H9 (cell line): ENCODE measurements around the gene FBXL14. TPM values are rescaled to one million over a fixed set of nuclear protein-coding genes. Genes with fewer than 3 reads are reported as not detected.
A peak's percentile ranks its signal among the peaks of the same experiment; 100 is the strongest.

Source experiments
- DNase-seq: peaks from one replicate; pipeline ENCODE4 v3.0.0-alpha.2; 2017
- H2AFZ ChIP-seq: one replicate; pipeline ENCODE4 v1.6.1; 2013; ENCODE audit warnings: mild to moderate bottlenecking, low read length, control low read depth, moderate library complexity
- H2AK5ac ChIP-seq: 2 replicates; pipeline ENCODE4 v1.6.1; 2013; ENCODE audit warnings: low read length, control low read depth, mixed read lengths; ENCODE audit not compliant: insufficient read length
- H2BK120ac ChIP-seq: one replicate; pipeline ENCODE4 v1.6.1; 2013; ENCODE audit warnings: low read depth, mild to moderate bottlenecking, low read length, control low read depth, inconsistent platforms; ENCODE audit not compliant: poor library complexity, severe bottlenecking
- H2BK12ac ChIP-seq: 2 replicates; pipeline ENCODE4 v1.6.1; 2013; ENCODE audit warnings: low read length, control low read depth, mixed read lengths, low read depth; ENCODE audit not compliant: insufficient read length
- H2BK15ac ChIP-seq: 2 replicates; pipeline ENCODE4 v1.6.1; 2013; ENCODE audit warnings: low read depth, low read length, control low read depth
- H2BK20ac ChIP-seq: one replicate; pipeline ENCODE4 v1.6.1; 2013; ENCODE audit warnings: low read depth, mild to moderate bottlenecking, low read length, control low read depth, inconsistent platforms; ENCODE audit not compliant: poor library complexity, severe bottlenecking
- H2BK5ac ChIP-seq: 2 replicates; pipeline ENCODE4 v1.6.1; 2013; ENCODE audit warnings: low read length, control low read depth, mixed read lengths; ENCODE audit not compliant: insufficient read length
- H3K14ac ChIP-seq: 2 replicates; pipeline ENCODE4 v1.6.1; 2013; ENCODE audit warnings: low read length, control low read depth; ENCODE audit not compliant: insufficient read depth
- H3K18ac ChIP-seq: 2 replicates; pipeline ENCODE4 v1.6.1; 2013; ENCODE audit warnings: low read depth, mild to moderate bottlenecking, mixed read lengths, low read length, control low read depth; ENCODE audit not compliant: insufficient read length
- H3K23ac ChIP-seq: 2 replicates; pipeline ENCODE4 v1.6.1; 2013; ENCODE audit warnings: low read length, control low read depth, mixed read lengths, low read depth; ENCODE audit not compliant: insufficient read length
- H3K23me2 ChIP-seq: 2 replicates; pipeline ENCODE4 v1.6.1; 2013; ENCODE audit warnings: low read depth, mild to moderate bottlenecking, mixed read lengths, low read length, control low read depth; ENCODE audit not compliant: insufficient read length, poor library complexity, severe bottlenecking
- H3K27ac ChIP-seq: 2 replicates; pipeline ENCODE4 v1.5.1; 2013; ENCODE audit warnings: low read length, control low read depth, mixed read lengths, low read depth; ENCODE audit not compliant: insufficient read length
- H3K27me3 ChIP-seq: 2 replicates; pipeline ENCODE4 v1.6.1; 2013; ENCODE audit warnings: low read length, control low read depth, inconsistent platforms; ENCODE audit not compliant: insufficient read depth
- H3K4ac ChIP-seq: 2 replicates; pipeline ENCODE4 v1.6.1; 2013; ENCODE audit warnings: low read depth, mild to moderate bottlenecking, control low read depth, inconsistent platforms, low read length, moderate library complexity
- H3K4me1 ChIP-seq: 2 replicates; pipeline ENCODE4 v1.6.1; 2013; ENCODE audit warnings: low read length, control low read depth, inconsistent platforms; ENCODE audit not compliant: insufficient read depth
- H3K4me2 ChIP-seq: 2 replicates; pipeline ENCODE4 v1.6.1; 2013; ENCODE audit warnings: low read length, control low read depth, mixed read lengths; ENCODE audit not compliant: insufficient read length, insufficient read depth
- H3K56ac ChIP-seq: 2 replicates; pipeline ENCODE4 v1.6.1; 2013; ENCODE audit warnings: low read depth, mild to moderate bottlenecking, mixed read lengths, low read length, control low read depth; ENCODE audit not compliant: insufficient read length
- H3K79me1 ChIP-seq: 2 replicates; pipeline ENCODE4 v1.6.1; 2013; ENCODE audit warnings: low read depth, mild to moderate bottlenecking, moderate library complexity, low read length, control low read depth, inconsistent platforms; ENCODE audit not compliant: insufficient read depth, poor library complexity, severe bottlenecking
- H3K79me2 ChIP-seq: 2 replicates; pipeline ENCODE4 v1.6.1; 2013; ENCODE audit warnings: low read length, control low read depth, inconsistent platforms; ENCODE audit not compliant: insufficient read depth
- H3K9ac ChIP-seq: 2 replicates; pipeline ENCODE4 v1.6.1; 2013; ENCODE audit warnings: low read length, control low read depth, mixed read lengths; ENCODE audit not compliant: insufficient read length; ENCODE audit errors: extremely low read depth
- H3K9me3 ChIP-seq: one replicate; pipeline ENCODE4 v1.6.1; 2013; ENCODE audit warnings: low read depth, low read length, inconsistent platforms; ENCODE audit not compliant: control insufficient read depth
- H3T11ph ChIP-seq: one replicate; pipeline ENCODE4 v1.6.1; 2013; ENCODE audit warnings: mild to moderate bottlenecking, low read length, control low read depth, inconsistent platforms
- H4K20me1 ChIP-seq: one replicate; pipeline ENCODE4 v1.6.1; 2013; ENCODE audit not compliant: control insufficient read depth, insufficient read length, insufficient read depth
- H4K5ac ChIP-seq: 2 replicates; pipeline ENCODE4 v1.6.1; 2013; ENCODE audit warnings: low read depth, mild to moderate bottlenecking, mixed read lengths, low read length, control low read depth; ENCODE audit not compliant: insufficient read length
- H4K8ac ChIP-seq: replicated peaks from 2 replicates; pipeline ENCODE4 v1.6.1; 2013; ENCODE audit warnings: low read length, control low read depth, mixed read lengths, low read depth; ENCODE audit not compliant: insufficient read length
- H4K91ac ChIP-seq: 2 replicates; pipeline ENCODE4 v1.6.1; 2013; ENCODE audit warnings: low read depth, mild to moderate bottlenecking, moderate library complexity, mixed read lengths, low read length, control low read depth; ENCODE audit not compliant: insufficient read length
- H3K27ac Mint-ChIP-seq, 3 experiments: 2 replicates in 2 of 3; 3 replicates in 1 of 3; pipeline ENCODE4 v1.8.0; 2020 to 2021; ENCODE audit warnings: mixed read lengths in 3 of 3, mild to moderate bottlenecking in 1 of 3, moderate library complexity in 1 of 3
- H3K27me3 Mint-ChIP-seq: 2 replicates; pipeline ENCODE4 v1.8.0; 2021; ENCODE audit warnings: low read depth, mild to moderate bottlenecking, moderate library complexity, mixed read lengths
- H3K36me3 Mint-ChIP-seq, 3 experiments: 2 replicates in 2 of 3; 3 replicates in 1 of 3; pipeline ENCODE4 v1.8.0; 2020 to 2021; ENCODE audit warnings: low read depth in 3 of 3, mixed read lengths in 3 of 3; ENCODE audit not compliant: insufficient read depth in 1 of 3
- H3K4me1 Mint-ChIP-seq, 2 experiments: 2 replicates each; pipeline ENCODE4 v1.8.0; 2020; ENCODE audit warnings: mixed read lengths in 2 of 2
- H3K4me3 Mint-ChIP-seq, 2 experiments: 2 replicates in 1 of 2; 3 replicates in 1 of 2; pipeline ENCODE4 v1.8.0; 2020 to 2021; ENCODE audit warnings: mild to moderate bottlenecking in 2 of 2, mixed read lengths in 2 of 2, moderate library complexity in 1 of 2
- H3K9me3 Mint-ChIP-seq, 2 experiments: 2 replicates in 1 of 2; 3 replicates in 1 of 2; pipeline ENCODE4 v1.8.0; 2020; ENCODE audit warnings: mild to moderate bottlenecking in 2 of 2, mixed read lengths in 2 of 2, moderate library complexity in 1 of 2
- CTCF ChIP-seq: fragments of 200-600 bp; sonication (generic); conservative IDR thresholded peaks from 3 replicates; pipeline ENCODE4 v1.8.0; 2021; ENCODE audit warnings: antibody characterized with exemption, mild to moderate bottlenecking
- WGBS: extraction: QIAGEN DNeasy Blood & Tissue Kit; methylation state at CpG from one replicate; pipeline ENCODE4 v1.1.7; 2013; ENCODE audit warnings: missing lambda C conversion rate, low lambda C conversion rate, mixed read lengths; ENCODE audit not compliant: insufficient read length; ENCODE audit errors: extremely low coverage; 5-methylcytosine and 5-hydroxymethylcytosine counted together
- total RNA-seq: library from RNA; stranded (reverse); gene quantifications from 2 replicates; pipeline ENCODE4 v1.2.1, GENCODE V29; 2021

The FBXL14 gene
- total RNA-seq, 1 experiment from 2014 or later = 15.6 TPM

GRCh38 chr12:1518591-1519516 lies 75.5 kb downstream of the FBXL14 start:
- Histone ChIP-seq H2AFZ (no peak overlapping the region), H3K23me2 (peaks cover 2% of the 10 kb centered on the region), H3K14ac (no peak overlapping the region), H3K4ac (no peak overlapping the region), H2BK5ac (no peak overlapping the region), H3K9me3 (no peaks in the 10 kb centered on the region), H2AK5ac (no peak overlapping the region), H4K20me1 (no peaks in the 10 kb centered on the region), H4K8ac (no peak overlapping the region), H3T11ph (no peak overlapping the region), H2BK15ac (no peak overlapping the region), H3K27me3 (no peaks in the 10 kb centered on the region), H3K4me1 (peaks cover 5% of the 10 kb centered on the region; the same call in 1 of the 2 replicates), H4K5ac (no peak overlapping the region), H3K18ac (no peak overlapping the region), H3K56ac (no peak overlapping the region), H3K9ac (no peak overlapping the region), H3K23ac (no peak overlapping the region), H4K91ac (no peak overlapping the region), H3K4me2 (no peak overlapping the region), H3K79me2 (no peaks in the 10 kb centered on the region), H2BK20ac (no peak overlapping the region), H2BK12ac (no peak overlapping the region), H2BK120ac (no peak overlapping the region), H3K79me1 (no peaks in the 10 kb centered on the region), H3K27ac (no peak overlapping the region)
- peaks cover 13% of the 10 kb centered on the region in 2 experiments for H3K4me1 Mint-ChIP-seq
- WGBS = no CpG with 5 or more reads among the region's 29 CpGs
- TF ChIP-seq CTCF = no peak
- peaks cover 4% of the 10 kb centered on the region; the same call in 1 of the 2 replicates for H3K27me3 Mint-ChIP-seq
- DNase-seq = peak; percentile 34
- peaks cover 0 to 5% (median 0%) of the 10 kb centered on the region in 3 experiments; a peak in 4 of 7 replicates for H3K36me3 Mint-ChIP-seq
- H3K27ac Mint-ChIP-seq = 0 out of 7 replicates have a peak overlapping the region, but pooled peaks of 1 of the 3 experiments have one; percentile 14
- H3K9me3 Mint-ChIP-seq = peaks cover 7 to 13% of the 10 kb centered on the region in 2 experiments
- H3K4me3 Mint-ChIP-seq = no peak overlapping the region
